IMR-90 (cell line): ENCODE measurements around the gene ACSM3. TPM values are rescaled to one million over a fixed set of nuclear protein-coding genes. Genes with fewer than 3 reads are reported as not detected.

Experiments
- ATAC-seq: fragments of 200-7000 bp; cut with Tn5 transposase; 2 replicates; pipeline ENCODE4 v1.9.1; 2020; ENCODE audit warnings: low read depth, mild to moderate bottlenecking, moderate library complexity
- BruUV-seq: library from RNA; stranded (reverse); fragments of 400-500 nt; replicated peaks from 2 replicates; lab custom pipeline; 2021; lab: Mats Ljungman, UMichigan
- CTCF ChIA-PET: fragments of 300-600 bp; formaldehyde crosslinking; extraction: SDS; loops from one replicate; lab custom pipeline; 2021; ENCODE audit warnings: antibody characterized with exemption; lab: Yijun Ruan, JAX
- POLR2A ChIA-PET: fragments of 300-600 bp; sonication (Branson Sonifier 250); formaldehyde crosslinking; loops from one replicate; lab custom pipeline; 2022; ENCODE audit warnings: antibody characterized with exemption; ENCODE audit not compliant: unreplicated experiment; lab: Charles Lee
- DNase-seq: peaks from one replicate; pipeline ENCODE4 v3.0.0; 2013
- H2AFZ ChIP-seq: replicated peaks from 2 replicates; pipeline ENCODE3; 2013; ENCODE audit warnings: low read length, mild to moderate bottlenecking; ENCODE audit not compliant: poor library complexity
- H2AK5ac ChIP-seq: 2 replicates; pipeline ENCODE4 v1.6.1; 2013; ENCODE audit warnings: low read depth, low read length, inconsistent platforms
- H2AK9ac ChIP-seq: replicated peaks from 2 replicates; pipeline ENCODE3; 2013; ENCODE audit warnings: mild to moderate bottlenecking, low read depth, low read length, moderate library complexity; ENCODE audit not compliant: poor library complexity
- H2BK120ac ChIP-seq: 2 replicates; pipeline ENCODE4 v1.6.1; 2013; ENCODE audit warnings: low read depth, low read length, inconsistent platforms
- H2BK15ac ChIP-seq: 3 replicates; pipeline ENCODE4 v1.6.1; 2013; ENCODE audit warnings: low read depth, low read length, inconsistent platforms
- H2BK20ac ChIP-seq: 2 replicates; pipeline ENCODE4 v1.6.1; 2013; ENCODE audit warnings: low read depth, mild to moderate bottlenecking, inconsistent platforms, low read length, moderate library complexity
- H2BK5ac ChIP-seq: 2 replicates; pipeline ENCODE4 v1.6.1; 2013; ENCODE audit warnings: mild to moderate bottlenecking, low read depth, low read length, inconsistent platforms; ENCODE audit not compliant: poor library complexity, severe bottlenecking
- H3K14ac ChIP-seq: replicated peaks from 2 replicates; pipeline ENCODE4 v1.6.1; 2013; ENCODE audit warnings: low read depth, low read length, inconsistent platforms
- H3K18ac ChIP-seq: 2 replicates; pipeline ENCODE4 v1.6.1; 2013; ENCODE audit warnings: low read depth, low read length, control low read depth
- H3K23ac ChIP-seq: 2 replicates; pipeline ENCODE4 v1.6.1; 2013; ENCODE audit warnings: low read depth, low read length, inconsistent platforms
- H3K27ac ChIP-seq: 2 replicates; pipeline ENCODE4 v1.5.1; 2013; ENCODE audit warnings: mild to moderate bottlenecking, control low read depth, low read length; ENCODE audit not compliant: insufficient read depth
- H3K27me3 ChIP-seq: 2 replicates; pipeline ENCODE4 v1.6.1; 2013; ENCODE audit warnings: low read length; ENCODE audit not compliant: control insufficient read depth, insufficient read depth
- H3K36me3 ChIP-seq: 2 replicates; pipeline ENCODE4 v1.6.1; 2013; ENCODE audit warnings: low read length, mixed read lengths; ENCODE audit not compliant: control insufficient read depth, insufficient read depth
- H3K4ac ChIP-seq: 2 replicates; pipeline ENCODE4 v1.6.1; 2013; ENCODE audit warnings: low read depth, low read length, inconsistent platforms
- H3K4me1 ChIP-seq: 2 replicates; pipeline ENCODE4 v1.6.1; 2013; ENCODE audit warnings: low read length, mixed read lengths; ENCODE audit not compliant: control insufficient read depth, insufficient read depth
- H3K4me2 ChIP-seq: 2 replicates; pipeline ENCODE4 v1.6.1; 2013; ENCODE audit warnings: low read depth, mild to moderate bottlenecking, control low read depth, low read length, moderate library complexity
- H3K4me3 ChIP-seq: 2 replicates; pipeline ENCODE4 v1.5.1; 2013; ENCODE audit warnings: low read depth, mild to moderate bottlenecking, control low read depth, low read length, moderate library complexity; ENCODE audit not compliant: insufficient read depth
- H3K56ac ChIP-seq: 2 replicates; pipeline ENCODE4 v1.6.1; 2013; ENCODE audit warnings: low read length, inconsistent platforms; ENCODE audit not compliant: insufficient read depth; ENCODE audit errors: extremely low read depth
- H3K79me1 ChIP-seq, 2 experiments: 2 replicates each; pipeline ENCODE4 v1.6.1; 2013; ENCODE audit warnings: low read length in 2 of 2, inconsistent platforms in 1 of 2, low read depth in 1 of 2
- H3K9ac ChIP-seq: 2 replicates; pipeline ENCODE4 v1.6.1; 2013; ENCODE audit warnings: low read depth, low read length, control low read depth
- H3K9me1 ChIP-seq: 2 replicates; pipeline ENCODE4 v1.6.1; 2013; ENCODE audit warnings: low read length, inconsistent platforms; ENCODE audit not compliant: insufficient read depth
- H3K9me3 ChIP-seq: 2 replicates; pipeline ENCODE4 v1.6.1; 2013; ENCODE audit warnings: low read length; ENCODE audit not compliant: control insufficient read depth, insufficient read depth
- H4K20me1 ChIP-seq: 2 replicates; pipeline ENCODE4 v1.6.1; 2013; ENCODE audit warnings: low read length, inconsistent platforms; ENCODE audit not compliant: insufficient read depth
- H4K5ac ChIP-seq: 2 replicates; pipeline ENCODE4 v1.6.1; 2013; ENCODE audit warnings: mild to moderate bottlenecking, low read depth, low read length, control low read depth
- H4K8ac ChIP-seq, 2 experiments: 2 replicates each; pipeline ENCODE4 v1.6.1; 2013; ENCODE audit warnings: low read depth in 2 of 2, low read length in 2 of 2, control low read depth in 1 of 2, inconsistent platforms in 1 of 2
- H4K91ac ChIP-seq: 2 replicates; pipeline ENCODE4 v1.6.1; 2013; ENCODE audit warnings: low read depth, low read length, inconsistent platforms; ENCODE audit not compliant: insufficient read depth
- BHLHE40 ChIP-seq: fragments of 150-350 bp; IDR thresholded peaks from 2 replicates; pipeline ENCODE4 v1.6.1; 2016; ENCODE audit warnings: mild to moderate bottlenecking, low read depth, low read length
- CEBPB ChIP-seq: IDR thresholded peaks from 2 replicates; pipeline ENCODE4 v1.6.1; 2012; ENCODE audit warnings: low read depth, low read length, improper control_type of control experiment
- CHD1 ChIP-seq: IDR thresholded peaks from 2 replicates; pipeline ENCODE4 v1.6.1; 2012; ENCODE audit warnings: low read depth, low read length, improper control_type of control experiment
- CTCF ChIP-seq: conservative IDR thresholded peaks from 2 replicates; pipeline ENCODE4 v1.5.1; 2012; ENCODE audit warnings: mild to moderate bottlenecking, low read depth, low read length, improper control_type of control experiment
- ELK1 ChIP-seq: fragments of 150-350 bp; IDR thresholded peaks from 2 replicates; pipeline ENCODE4 v1.6.1; 2016; ENCODE audit warnings: low read depth, mild to moderate bottlenecking, low read length, moderate library complexity, borderline replicate concordance
- FOS ChIP-seq: fragments of 150-350 bp; IDR thresholded peaks from 2 replicates; pipeline ENCODE4 v1.6.1; 2016; ENCODE audit warnings: low read depth, low read length
- MAFK ChIP-seq: IDR thresholded peaks from 2 replicates; pipeline ENCODE4 v1.6.1; 2012; ENCODE audit warnings: low read depth, low read length, improper control_type of control experiment
- MAZ ChIP-seq: IDR thresholded peaks from 2 replicates; pipeline ENCODE4 v1.6.1; 2012; ENCODE audit warnings: low read depth, mild to moderate bottlenecking, low read length, improper control_type of control experiment, moderate library complexity, borderline replicate concordance
- NFE2L2 ChIP-seq: fragments of 150-350 bp; IDR thresholded peaks from 2 replicates; pipeline ENCODE4 v1.6.1; 2016; ENCODE audit warnings: low read depth, mild to moderate bottlenecking, low read length
- POLR2A ChIP-seq: IDR thresholded peaks from 2 replicates; pipeline ENCODE4 v1.6.1; 2012; ENCODE audit warnings: mild to moderate bottlenecking, low read depth, low read length
- RAD21 ChIP-seq: IDR thresholded peaks from 2 replicates; pipeline ENCODE4 v1.6.1; 2012; ENCODE audit warnings: low read length, improper control_type of control experiment
- RCOR1 ChIP-seq: IDR thresholded peaks from 2 replicates; pipeline ENCODE4 v1.6.1; 2012; ENCODE audit warnings: mild to moderate bottlenecking, low read length, improper control_type of control experiment; ENCODE audit not compliant: insufficient replicate concordance
- USF2 ChIP-seq: fragments of 150-350 bp; IDR thresholded peaks from 2 replicates; pipeline ENCODE4 v1.6.1; 2017; ENCODE audit warnings: mild to moderate bottlenecking, antibody characterized with exemption, low read length, low read depth
- WGBS, 2 experiments: methylation state at CpG; one replicate each; pipeline versions ENCODE4 v1.1.5 to v1.1.7; 2013; ENCODE audit warnings: missing lambda C conversion rate in 2 of 2; ENCODE audit not compliant: insufficient read length in 1 of 2; ENCODE audit errors: extremely low coverage in 2 of 2; 5-methylcytosine and 5-hydroxymethylcytosine counted together
- dilution Hi-C: fragments of 300-500 bp; cut with HindIII; formaldehyde crosslinking; loops from one replicate; pipeline ENCODE4 v1.14.3; 2018; ENCODE audit warnings: low sequenced_read_pairs; ENCODE audit not compliant: unreplicated experiment
- in situ Hi-C: fragments of 300-500 bp; cut with MboI; formaldehyde crosslinking; loops from 3 replicates; pipeline ENCODE4 v1.14.3; 2019; ENCODE audit warnings: low sequenced_read_pairs, inconsistent platforms, mixed read lengths
- intact Hi-C: fragments of 100-400 bp; cut with micrococcal nuclease; formaldehyde crosslinking; loops from 2 replicates; pipeline ENCODE4 v1.10.0; 2022
- polyA plus RNA-seq, 3 experiments: library from polyadenylated mRNA; depleted of rRNA; stranded (reverse); fragments of >200 nt; gene quantifications; 2 replicates each; pipeline ENCODE4 v1.2.3, GENCODE V29; 2012; ENCODE audit warnings: low replicate concordance in 1 of 3
- total RNA-seq: library from RNA; depleted of rRNA; stranded (reverse); fragments of >200 nt; gene quantifications from 2 replicates; pipeline ENCODE4 v1.2.3, GENCODE V29; 2012

ACSM3 gene
- total and polyA plus RNA-seq, 2 of the 4 experiments (the other 2 are of a cell fraction) = 0.50 to 0.54 TPM

GRCh38 chr16:20806168-20807050 is 42.6 kb downstream of the ACSM3 start, which contains the start of the genes ERI2 and REXO5:
Gene ERI2, minus strand, starts transcription at chr16:20806472. Its CDS starts 42 bp downstream, at chr16:20806430.
Gene REXO5, plus strand, starts transcription at chr16:20806527. Its CDS starts 427 bp downstream, at chr16:20806954.
- ChIA-PET CTCF (interaction anchor here (0.6 to 1.4 kb wide), 5 partner anchors 13 to 1139 kb away, joined by 3 to 4 read pairs (median 3); no protein-coding TSS in a partner anchor), POLR2A (interaction anchor here (0.6 kb wide), 1 partner anchor 192 kb away, joined by 8 read pairs; no protein-coding TSS in a partner anchor)
- Histone ChIP-seq H3K23ac (peak within 1 kb of the TSS; percentile 96), H3K18ac (peak within 1 kb of the TSS; percentile 1; the same call in 1 of the 2 replicates), H2AFZ (peak within 1 kb of the TSS; percentile 98), H3K14ac (peak within 1 kb of the TSS; percentile 88), H3K79me1 (peaks cover 9 to 23% of the 10 kb centered on the region in 2 experiments), H2BK5ac (peak within 1 kb of the TSS; percentile 76), H4K8ac (peak within 1 kb of the TSS; percentile 97 to 98), H3K4me2 (peak within 1 kb of the TSS; percentile 94), H3K36me3 (no peaks in the 10 kb centered on the region), H3K9ac (peak within 1 kb of the TSS; percentile 91), H3K9me1 (peaks cover 8% of the 10 kb centered on the region), H3K27me3 (no peaks in the 10 kb centered on the region), H4K91ac (peak within 1 kb of the TSS; percentile 92), H2BK15ac (no peak within 1 kb of the TSS; the same call in 2 of the 3 replicates), H4K5ac (peak within 1 kb of the TSS; percentile 95), H3K56ac (peak within 1 kb of the TSS; percentile 77), H2AK5ac (peak within 1 kb of the TSS; percentile 97), H2AK9ac (peak within 1 kb of the TSS; percentile 98), H3K4ac (peak within 1 kb of the TSS; percentile 96), H3K9me3 (no peaks in the 10 kb centered on the region), H3K27ac (peak within 1 kb of the TSS; percentile 73), H4K20me1 (0 out of 2 replicates have a peak, but pooled peaks cover 5% of the 10 kb centered on the region), H2BK20ac (no peak within 1 kb of the TSS), H2BK120ac (peak within 1 kb of the TSS; percentile 58), H3K4me1 (no peaks in the 10 kb centered on the region), H3K4me3 (peak within 1 kb of the TSS; percentile 62)
- BruUV-seq = TSS peak; percentile 69
- 0% methylated on average over 34 of the region's 74 CpGs; no CpG with 5 or more reads in 1 of the 2 experiments for WGBS, 2 experiments
- DNase-seq = peak; percentile 94
- dilution Hi-C loops = no loop called here
- ATAC-seq = peak; percentile 90
- intact Hi-C loops = loop anchor here (2.0 to 5.0 kb wide), 4 partner anchors 44 to 496 kb away; partner anchors contain the start of gene LDAF1
- in situ Hi-C loops = no loop called here
- TF ChIP-seq ELK1 (0 out of 2 replicates have a peak, but pooled peaks have one; percentile 7), CEBPB (no peak), CHD1 (no peak), RAD21 (peak; percentile 3; the same call in 1 of the 2 replicates), CTCF (peak; percentile 53), NFE2L2 (no peak), BHLHE40 (no peak), POLR2A (peak; percentile 79), FOS (no peak), USF2 (no peak), MAFK (no peak), MAZ (peak; percentile 79; the same call in 1 of the 2 replicates), RCOR1 (no peak)
